ENCODE measurements around the gene ZNF490.
"Not testable (repeated sequence)": the region's sequence is repeated elsewhere in the genome, so short reads cannot be mapped to it uniquely, and the experiment has no call there.

Gene ZNF490

GRCh38 chr19:12621253-12622024, 10.8 kb upstream of the ZNF490 start:
- DNase-seq: not testable (repeated sequence)

DNA sequence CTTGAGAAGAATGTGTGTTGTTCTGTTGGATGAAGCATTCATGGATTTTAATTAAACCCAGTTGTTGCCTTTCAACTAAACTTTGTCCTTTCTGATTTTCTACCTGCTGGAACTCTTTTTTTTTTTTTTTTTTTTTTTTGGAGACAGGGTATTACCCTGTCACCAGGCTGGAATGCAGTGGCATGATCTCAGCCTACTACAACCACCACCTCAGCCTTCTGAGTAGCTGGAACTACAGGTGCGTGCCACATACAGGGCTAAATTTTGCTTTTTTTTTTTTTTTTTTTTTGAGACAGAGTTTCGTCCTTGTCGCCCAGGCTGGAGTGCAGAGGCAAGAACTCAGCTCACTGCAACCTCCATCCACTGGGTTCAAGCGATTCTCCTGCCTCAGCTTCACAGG, 7.0 kb upstream of the ZNF490 start:
- DNase-seq: no peak

- DNase-seq: no peak
Measured at GRCh38 chr19:12611361-12611699, 717 bp upstream of the ZNF490 start.

DNA sequence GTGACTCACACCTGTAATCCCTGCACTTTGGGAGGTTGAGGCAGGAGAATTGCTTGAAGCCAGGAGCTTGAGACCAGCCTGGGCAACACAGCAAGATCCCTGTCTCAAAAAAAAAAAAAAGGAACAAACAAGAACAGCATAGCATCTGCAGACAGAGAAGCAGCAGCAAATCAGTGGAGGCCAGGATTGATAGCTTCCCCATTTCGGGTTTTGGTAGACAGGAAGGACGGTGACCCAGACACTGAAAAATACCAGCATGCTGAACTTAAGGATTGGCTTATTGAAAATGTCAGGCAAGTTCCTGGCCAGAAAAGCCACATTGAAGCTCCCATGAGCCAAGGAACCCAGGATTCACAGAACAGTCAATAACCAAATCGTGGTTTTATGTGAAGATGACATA, 3.0 kb downstream of the ZNF490 start:
- no peak for DNase-seq

GRCh38 chr19:12606796-12607195, 3.8 kb downstream of the ZNF490 start:
- DNase-seq: no peak

GRCh38 chr19:12603714-12604113, 6.9 kb downstream of the ZNF490 start:
- DNase-seq: peak; percentile 48

DNA sequence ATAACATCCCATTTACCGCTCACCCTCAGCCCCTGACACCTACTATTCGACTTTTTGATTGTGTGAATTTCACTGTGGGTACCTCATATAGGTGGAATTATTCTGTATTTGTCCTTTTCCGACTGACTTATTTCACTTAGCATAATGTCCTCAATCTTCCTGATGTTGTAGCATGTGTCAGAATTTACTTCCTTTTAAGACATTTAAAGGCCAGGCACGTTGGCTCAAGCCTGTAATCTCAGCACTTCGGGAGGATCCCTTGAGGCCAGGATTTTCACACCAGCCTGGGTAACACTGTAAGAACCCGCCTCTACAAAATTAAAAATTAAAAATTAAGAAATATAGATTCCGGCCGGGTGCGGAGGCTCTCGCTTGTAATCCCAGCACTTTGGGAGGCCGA, 13.0 kb downstream of the ZNF490 start:
- no peak for DNase-seq

GRCh38 chr19:12596927-12597548, 13.6 kb downstream of the ZNF490 start:
- DNase-seq: no peak

GRCh38 chr19:12596485-12596884, 14.1 kb downstream of the ZNF490 start:
- no peak for DNase-seq

- no peak for DNase-seq
Measured at GRCh38 chr19:12581100-12581499, 29.5 kb downstream of the ZNF490 start.

- no peak for DNase-seq
Measured at GRCh38 chr19:12580180-12580694, 30.4 kb downstream of the ZNF490 start.

- DNase-seq: no peak
Measured at GRCh38 chr19:12578641-12579040, 32.0 kb downstream of the ZNF490 start.

DNA sequence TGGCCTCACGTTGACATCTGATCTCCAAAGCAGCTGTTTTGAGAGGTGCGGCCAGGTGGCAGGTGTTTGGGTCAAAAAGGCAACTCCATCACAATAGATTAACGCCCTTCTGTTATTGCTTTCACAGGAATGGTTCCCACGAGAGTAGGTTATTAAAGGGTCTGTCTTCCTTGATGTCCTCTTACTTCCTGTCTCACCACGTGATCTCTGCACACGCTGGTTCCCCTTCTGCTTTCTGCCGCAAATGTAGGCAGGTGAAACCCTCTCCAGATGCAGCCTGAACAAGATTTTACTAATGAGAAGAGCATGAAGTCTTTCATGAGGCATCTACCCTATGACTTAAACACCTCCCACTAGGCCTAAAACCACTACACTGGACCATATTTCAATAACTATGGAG, 36.6 kb downstream of the ZNF490 start:
- DNase-seq: no peak

DNA sequence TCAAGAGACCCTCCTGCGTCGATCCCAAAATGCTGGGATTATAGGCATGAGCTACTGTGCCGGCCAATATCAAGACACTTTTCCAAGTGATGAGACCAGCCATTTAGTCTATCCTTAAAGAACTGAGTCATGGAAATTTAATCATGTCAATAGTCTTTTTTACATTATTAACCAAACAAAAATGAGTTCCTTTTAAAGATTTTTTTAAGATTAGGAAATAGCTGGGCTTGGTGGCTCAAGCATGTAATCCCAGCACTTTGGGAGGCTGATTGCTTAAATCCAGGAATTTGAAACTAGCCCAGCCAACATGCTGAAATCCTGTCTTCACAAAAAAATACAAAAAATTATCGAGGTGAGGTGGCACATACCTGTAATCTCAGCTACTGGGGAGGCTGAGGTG, 42.7 kb downstream of the ZNF490 start:
- no peak for DNase-seq

GRCh38 chr19:12566380-12566779, 44.2 kb downstream of the ZNF490 start:
- DNase-seq: not testable (repeated sequence)

DNA sequence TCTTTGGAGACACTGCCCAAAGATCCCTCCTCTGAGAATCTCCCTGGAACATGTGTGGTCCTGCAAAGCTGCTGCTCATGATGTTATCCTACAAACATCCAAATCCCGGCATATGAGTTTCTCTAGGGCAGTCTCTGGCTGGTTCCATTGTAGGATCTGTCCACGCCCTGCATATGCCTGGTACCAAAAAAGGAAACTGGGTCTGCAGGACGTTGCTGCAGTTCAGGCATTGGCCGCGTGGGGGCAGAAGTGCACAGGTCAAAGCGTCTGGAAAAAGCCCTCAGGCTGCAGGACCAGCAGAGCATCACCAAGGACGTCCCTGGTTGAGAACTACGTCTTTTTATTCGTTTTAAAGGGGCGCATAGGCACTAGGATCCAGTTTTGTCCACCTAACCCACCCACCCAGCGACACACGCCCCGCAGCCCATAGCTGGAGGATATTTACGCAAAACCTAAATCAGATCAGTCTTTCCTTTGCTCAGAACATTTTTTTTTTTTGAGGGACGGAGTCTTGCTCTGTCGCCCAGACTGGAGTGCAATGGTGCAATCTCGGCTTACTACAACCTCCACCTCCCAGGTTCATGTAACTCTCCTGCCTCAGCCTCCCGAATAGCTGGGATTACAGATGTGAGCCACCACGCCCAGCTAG, 46.5 kb downstream of the ZNF490 start:
- peak; percentile 91 for DNase-seq

DNA sequence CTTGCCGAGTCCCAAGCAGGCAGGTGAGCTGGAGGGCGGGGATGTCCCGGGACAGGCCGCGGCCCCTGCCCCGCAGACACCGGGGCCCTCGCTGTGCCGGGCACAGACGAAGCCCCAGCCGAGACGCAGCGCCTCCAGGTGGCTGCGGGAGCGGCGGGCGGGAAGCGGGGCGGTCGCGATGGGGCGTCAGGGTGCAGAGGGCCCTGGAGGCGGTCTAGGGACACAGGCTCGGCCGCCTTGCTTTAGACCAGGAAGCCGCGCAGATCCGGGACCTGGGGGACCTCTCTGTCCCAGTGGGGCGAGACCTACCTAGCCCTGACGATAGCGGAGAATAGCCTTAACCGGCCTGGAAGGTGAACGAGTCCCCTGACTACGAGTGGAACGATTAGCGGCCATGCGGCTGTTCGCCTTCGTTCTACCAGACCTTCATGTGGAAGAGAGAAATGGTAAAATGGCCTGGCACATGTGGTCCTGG, 55.1 kb downstream of the ZNF490 start:
- no peak for DNase-seq

DNA sequence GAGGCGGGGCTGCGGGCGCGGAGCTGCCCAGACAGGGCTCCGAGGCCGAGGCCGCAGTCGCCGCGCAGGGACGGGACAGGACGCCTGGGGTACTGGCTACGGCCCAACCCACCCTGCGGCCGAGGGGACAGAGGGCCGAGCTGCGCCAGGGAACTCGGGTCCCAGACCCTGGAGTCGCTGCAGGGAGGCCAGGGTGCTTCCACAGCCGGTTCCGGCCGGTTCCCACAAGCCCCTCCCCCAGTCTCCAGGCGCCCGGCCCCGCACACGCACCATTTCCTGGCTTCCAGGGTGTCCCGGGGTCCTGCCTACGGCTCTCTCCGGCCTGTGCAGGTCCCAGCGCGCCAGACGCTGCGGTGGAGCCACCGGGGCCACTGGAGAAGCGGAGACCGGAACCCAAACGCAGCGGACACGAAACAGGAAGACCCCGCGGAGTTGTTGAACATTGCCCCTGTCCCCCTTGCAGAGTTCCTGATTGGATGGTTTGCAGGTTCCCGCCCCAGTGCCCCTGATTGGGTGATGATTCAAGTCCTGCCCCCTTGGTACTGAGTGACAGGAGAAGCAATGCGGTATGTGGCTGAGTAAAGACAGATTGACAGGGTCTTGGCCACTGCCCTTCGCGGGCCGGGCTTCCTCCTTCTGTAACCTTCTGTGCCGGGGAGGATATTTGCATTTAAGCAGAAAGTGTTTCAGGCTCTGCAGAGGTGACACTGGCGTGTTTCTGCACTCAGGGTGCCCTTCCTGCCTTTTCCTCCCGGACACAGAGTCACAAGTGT, 59.4 kb downstream of the ZNF490 start, which contains the start of gene ZNF564:
Gene ZNF564, minus strand, starts transcription at position 423 of the 773 bp plus-strand sequence. Its CDS starts 150 bp downstream, at position 273.
- DNase-seq: peak; percentile 98

DNA sequence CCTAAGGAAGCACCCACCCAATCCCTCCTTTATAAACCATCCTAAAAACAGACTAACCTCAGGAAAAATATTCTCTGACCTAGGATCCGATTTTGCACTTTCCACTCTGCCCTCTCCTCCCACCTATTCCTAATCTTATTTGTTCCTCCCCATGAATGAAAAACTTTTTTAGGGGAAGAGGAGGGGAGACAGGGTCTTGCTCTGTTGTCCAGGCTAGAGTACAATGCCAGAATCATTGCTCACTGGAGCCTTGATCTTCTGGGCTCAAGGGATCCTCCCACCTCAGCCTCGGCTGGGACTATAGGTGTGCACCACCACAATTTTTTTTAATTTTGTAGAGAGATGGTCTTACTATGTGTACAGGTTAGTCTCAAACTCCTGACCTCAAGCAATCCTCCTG, 63.7 kb downstream of the ZNF490 start:
- DNase-seq: no peak

GRCh38 chr19:12546068-12546467, 64.5 kb downstream of the ZNF490 start:
- no peak for DNase-seq

GRCh38 chr19:12545267-12545666, 65.3 kb downstream of the ZNF490 start:
- DNase-seq: no peak

DNA sequence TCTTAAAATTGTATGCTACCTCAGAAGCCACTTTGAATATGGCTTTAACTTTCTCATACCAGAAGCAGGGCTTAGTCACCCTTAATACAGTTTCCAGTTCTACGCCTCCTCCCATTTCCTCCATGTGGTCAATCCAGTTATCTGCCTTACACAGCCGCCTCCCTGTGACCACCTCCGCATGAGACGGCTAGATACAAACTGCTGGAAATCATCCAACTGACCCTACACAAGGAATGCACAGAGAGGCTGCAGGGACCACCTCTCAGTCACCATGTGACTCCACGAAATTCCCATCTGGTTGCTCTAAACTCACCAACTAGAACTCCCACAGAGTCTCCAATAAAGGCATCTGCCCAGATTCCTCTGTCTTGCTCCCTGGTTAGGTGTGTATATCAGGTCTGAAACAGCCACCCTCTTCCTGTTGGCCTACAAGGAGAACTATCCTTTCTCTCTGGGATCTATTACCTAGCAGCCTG, 66.2 kb downstream of the ZNF490 start:
- no peak for DNase-seq

GRCh38 chr19:12543855-12544254, 66.8 kb downstream of the ZNF490 start:
- DNase-seq: no peak
